Stimulated activated CD8-positive, alpha-beta memory T cell treated with anti-CD3 and anti-CD28 coated beads, Interleukin-12 subunit alpha, Interleukin-12 subunit beta, amount 100 ng/mL, for 24 hours (primary cell): ENCODE data around the gene CDH5.
"Not testable (repeated sequence)": the region's sequence is repeated elsewhere in the genome, so short reads cannot be mapped to it uniquely, and the experiment has no call there.

Experiments used
- DNase-seq: peaks from one replicate; pipeline ENCODE4 v3.0.0-alpha.2; 2020; ENCODE audit errors: extremely low read depth

The CDH5 gene

GRCh38 chr16:66437391-66437945, 71.0 kb downstream of the CDH5 start:
- no peak for DNase-seq

DNA sequence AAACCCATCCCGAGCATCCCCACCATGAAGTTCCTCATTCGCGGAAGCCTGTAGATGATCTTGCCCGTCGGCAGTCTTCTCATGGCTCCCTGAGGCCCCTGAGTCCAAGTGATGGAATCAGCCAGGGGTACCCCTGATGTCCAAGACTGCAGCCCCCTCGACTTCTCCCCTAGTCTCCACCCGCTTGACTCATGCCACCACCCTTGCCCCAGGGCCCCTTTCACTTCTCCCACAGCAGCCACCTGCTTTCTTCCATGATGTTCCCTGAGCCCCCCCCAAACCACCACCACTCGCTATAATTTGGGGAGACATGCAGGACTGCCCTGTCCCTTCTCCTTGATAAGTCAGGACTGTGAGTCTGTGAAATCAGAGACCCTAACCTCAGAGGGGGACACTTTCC, 72.0 kb downstream of the CDH5 start:
- no peak for DNase-seq

- no peak for DNase-seq
Observed at GRCh38 chr16:66439051-66439730, 72.7 kb downstream of the CDH5 start.

DNA sequence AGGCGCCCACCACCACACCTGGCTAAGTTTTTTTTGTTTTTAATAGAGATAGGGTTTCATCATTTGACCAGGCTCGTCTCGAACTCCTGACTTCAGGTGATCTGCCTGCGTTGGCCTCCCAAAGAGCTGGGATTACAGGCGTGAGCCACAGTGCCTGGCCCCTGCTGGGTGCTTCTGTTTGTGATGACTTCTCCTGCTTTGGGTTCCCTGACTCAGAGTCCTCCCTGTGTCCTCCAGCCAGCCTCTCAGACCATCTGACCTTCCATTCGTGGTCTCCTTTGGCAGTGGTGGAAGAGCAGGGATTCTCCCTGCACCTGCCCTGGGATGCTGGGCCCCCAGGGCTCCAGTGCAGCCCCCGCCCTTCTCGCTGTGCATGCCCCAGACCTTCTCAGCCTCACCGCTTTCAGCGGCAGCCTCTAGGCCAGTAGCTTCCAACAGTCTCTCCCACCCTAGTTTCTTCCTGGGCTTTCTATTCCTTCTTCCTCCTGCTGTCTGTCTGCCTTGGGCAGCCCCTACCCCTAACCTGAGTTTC, 73.8 kb downstream of the CDH5 start:
- no peak for DNase-seq

DNA sequence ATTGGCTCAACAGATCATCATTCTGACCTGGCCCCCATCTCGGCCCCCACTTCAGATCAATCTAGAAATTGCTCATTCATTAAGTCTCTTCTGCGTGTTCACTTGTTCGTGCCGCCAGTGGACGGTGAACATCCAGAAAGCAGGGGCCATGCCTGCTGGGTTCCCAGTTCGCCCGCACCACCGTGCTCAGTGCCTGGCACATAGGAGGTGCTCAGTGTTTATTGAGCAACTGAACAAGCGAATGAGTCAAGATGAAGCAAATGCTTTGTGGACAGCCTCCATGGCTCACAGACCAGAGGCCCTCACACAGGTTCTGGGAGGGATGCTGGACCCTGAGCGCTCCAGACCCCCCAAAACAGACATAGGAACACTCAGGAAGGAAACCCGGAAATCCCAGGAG, 74.5 kb downstream of the CDH5 start:
- no peak for DNase-seq

GRCh38 chr16:66441586-66442375, 75.3 kb downstream of the CDH5 start:
- no peak for DNase-seq

- no peak for DNase-seq
Observed at GRCh38 chr16:66442502-66443268, 76.2 kb downstream of the CDH5 start.

DNA sequence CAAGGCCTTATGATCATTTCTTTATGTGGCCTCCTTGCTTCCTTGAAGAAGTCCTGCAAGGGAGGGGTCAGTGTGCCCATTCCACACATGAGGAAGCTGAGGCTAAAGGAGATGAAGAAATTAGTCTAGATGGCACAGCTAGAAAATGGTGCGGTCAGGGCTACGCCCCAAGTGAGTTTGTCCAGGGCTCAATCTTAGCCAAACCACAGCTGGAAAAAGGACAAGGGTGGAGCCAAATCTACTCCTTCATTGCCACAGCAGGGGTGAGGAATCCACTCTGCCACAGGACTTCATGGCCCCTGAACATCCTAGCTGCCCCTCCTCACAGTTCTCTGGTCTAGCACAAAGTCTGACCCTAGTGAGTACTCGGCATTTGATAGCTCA, 76.8 kb downstream of the CDH5 start:
- DNase-seq, result no peak

DNA sequence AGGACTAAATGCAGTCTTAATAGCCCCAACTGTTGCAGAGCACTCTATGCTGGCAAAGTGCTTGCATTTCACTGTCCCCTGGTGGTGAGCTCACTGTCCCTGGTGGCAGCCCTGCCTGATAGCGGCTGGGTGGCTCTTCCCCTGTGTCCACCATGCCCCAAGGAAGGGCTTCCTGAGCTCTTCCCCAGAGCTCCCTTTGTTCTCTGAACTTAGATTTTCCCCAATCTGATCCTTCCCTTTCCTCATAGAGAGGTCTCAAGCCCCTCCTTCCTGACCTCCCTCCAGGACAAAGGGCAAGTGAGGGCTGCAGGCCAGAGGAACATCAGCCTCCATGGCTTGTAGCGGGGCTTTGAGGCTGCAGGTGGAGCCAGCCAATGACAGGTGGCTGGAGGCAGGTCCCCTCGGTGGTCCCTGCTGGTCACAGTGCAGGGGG, 77.6 kb downstream of the CDH5 start:
- no peak for DNase-seq

DNA sequence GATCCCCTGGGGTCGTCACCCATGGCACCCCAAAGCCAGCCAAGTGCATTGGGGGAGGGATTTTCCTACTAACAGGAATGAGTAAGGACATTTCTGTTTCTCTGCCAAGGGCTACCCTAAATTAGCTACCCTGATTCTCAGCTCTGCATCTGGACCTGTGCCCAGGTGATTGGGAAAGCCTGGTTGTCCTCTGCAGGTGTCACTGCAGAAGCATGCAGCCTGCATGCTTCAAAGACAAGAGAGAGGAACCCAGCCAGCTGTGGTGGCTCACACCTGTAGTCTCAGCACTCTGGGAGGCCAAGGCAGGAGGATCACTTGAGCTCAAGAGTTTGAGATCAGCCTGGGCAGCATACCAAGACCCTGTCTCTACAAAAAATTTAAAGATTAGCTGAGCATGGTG, 80.2 kb downstream of the CDH5 start:
- DNase-seq, result no peak

GRCh38 chr16:66447491-66447890, 81.0 kb downstream of the CDH5 start:
- DNase-seq, result no peak

- no peak for DNase-seq
Observed at GRCh38 chr16:66451548-66451947, 85.1 kb downstream of the CDH5 start.

DNA sequence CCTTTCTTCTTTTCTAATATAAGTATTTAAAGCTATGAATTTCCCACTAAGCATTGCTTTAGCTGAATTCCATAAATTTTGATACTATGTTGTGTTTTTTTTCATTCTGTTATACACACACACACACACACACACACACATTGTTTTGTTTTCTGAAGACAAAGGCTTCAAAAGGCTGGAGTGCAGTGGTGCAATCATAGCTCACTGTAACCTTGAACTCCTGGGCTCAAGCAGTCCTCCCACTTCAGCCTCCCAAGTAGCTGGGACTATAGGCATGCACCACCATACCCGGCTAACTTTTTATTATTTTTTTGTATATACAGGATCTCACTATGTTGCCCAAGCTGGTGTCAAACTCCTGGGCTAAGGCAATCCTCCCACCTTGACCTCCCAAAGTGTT, 86.7 kb downstream of the CDH5 start:
- not testable (repeated sequence) for DNase-seq
